Activated B cell treated with CpG ODN at 0.5 μM for 24 hours (primary cell): ENCODE measurements around the gene SHPK. TPM values are rescaled to one million over a fixed set of nuclear protein-coding genes. Genes with fewer than 3 reads are reported as not detected.

ENCODE experiments used
- ATAC-seq: fragments of 200-7000 bp; cut with Tn5 transposase; one replicate; pipeline ENCODE4 v1.10.0; 2021; ENCODE audit warnings: low read depth, mild to moderate bottlenecking, moderate library complexity
- CTCF ChIA-PET: fragments of 350-600 bp; sonication (Branson Sonifier 250); formaldehyde crosslinking; loops from one replicate; lab custom pipeline; 2021; ENCODE audit warnings: antibody characterized with exemption; lab: Charles Lee
- POLR2A ChIA-PET: fragments of 350-600 bp; sonication (Branson Sonifier 250); formaldehyde crosslinking; loops from one replicate; lab custom pipeline; 2021; ENCODE audit warnings: antibody characterized with exemption; lab: Charles Lee
- DNase-seq: peaks from one replicate; pipeline ENCODE4 v3.0.0; 2022
- H3K27ac Mint-ChIP-seq: one replicate; pipeline ENCODE4 v1.8.0; 2020; ENCODE audit warnings: mixed read lengths
- H3K27me3 Mint-ChIP-seq: one replicate; pipeline ENCODE4 v1.8.0; 2021; ENCODE audit warnings: mixed read lengths
- H3K36me3 Mint-ChIP-seq: one replicate; pipeline ENCODE4 v1.8.0; 2021; ENCODE audit warnings: low read depth, mixed read lengths
- H3K4me1 Mint-ChIP-seq: one replicate; pipeline ENCODE4 v1.8.0; 2021; ENCODE audit warnings: mixed read lengths
- H3K4me3 Mint-ChIP-seq: one replicate; pipeline ENCODE4 v1.8.0; 2020; ENCODE audit warnings: mild to moderate bottlenecking, mixed read lengths
- H3K9me3 Mint-ChIP-seq: one replicate; pipeline ENCODE4 v1.8.0; 2020; ENCODE audit warnings: mixed read lengths
- CTCF ChIP-seq: fragments of 200-600 bp; IDR thresholded peaks from one replicate; pipeline ENCODE4 v1.8.0; 2022; ENCODE audit warnings: antibody characterized with exemption, mild to moderate bottlenecking
- intact Hi-C: fragments of 100-400 bp; cut with micrococcal nuclease; formaldehyde crosslinking; loops from one replicate; pipeline ENCODE4 v1.15.1; 2024
- total RNA-seq: library from RNA; stranded (reverse); gene quantifications from 2 replicates; pipeline ENCODE4 v1.2.3, GENCODE V29; 2022

Gene SHPK
- total RNA-seq, 1 donor from 2014 or later: 9.5 TPM

GRCh38 chr17:3602499-3602898 lies 33.6 kb downstream of the SHPK start:
- no peak for TF ChIP-seq CTCF
- Mint-ChIP-seq H3K36me3 (peaks cover 3% of the 10 kb centered on the region), H3K27me3 (no peaks in the 10 kb centered on the region), H3K4me3 (no peak overlapping the region), H3K27ac (no peak overlapping the region), H3K4me1 (peaks cover 4% of the 10 kb centered on the region), H3K9me3 (no peaks in the 10 kb centered on the region)
- ChIA-PET CTCF (interaction anchor here (0.6 to 3.4 kb wide), 8 partner anchors 20 to 554 kb away, joined by 3 to 13 read pairs (median 4); partner anchors contain the start of genes CTNS and SHPK), POLR2A (interaction anchor here (0.6 to 1.1 kb wide), 4 partner anchors 11 to 225 kb away, joined by 3 to 4 read pairs (median 3); no protein-coding TSS in a partner anchor)
- intact Hi-C loops: loop anchor here (1.0 to 2.0 kb wide), 2 partner anchors 46 to 80 kb away; no protein-coding TSS in a partner anchor
- ATAC-seq: peak; percentile 58
- DNase-seq: no peak

- intact Hi-C loops: no loop called here
- Mint-ChIP-seq H3K27me3 (no peaks in the 10 kb centered on the region), H3K36me3 (no peaks in the 10 kb centered on the region), H3K4me1 (peaks cover 4% of the 10 kb centered on the region), H3K9me3 (no peaks in the 10 kb centered on the region), H3K27ac (no peak overlapping the region), H3K4me3 (no peak overlapping the region)
- ChIA-PET POLR2A (no interaction called here), CTCF (interaction anchor here (1.3 to 3.4 kb wide), 3 partner anchors 36 to 227 kb away, joined by 4 to 13 read pairs (median 9); partner anchors contain the start of genes CTNS and SHPK)
- TF ChIP-seq CTCF: no peak
- DNase-seq (no peak), ATAC-seq (no peak)
Measured at GRCh38 chr17:3600529-3601205, 35.4 kb downstream of the SHPK start.

GRCh38 chr17:3598078-3598477 lies 38.0 kb downstream of the SHPK start:
- intact Hi-C loops: no loop called here
- POLR2A ChIA-PET: interaction anchor here (0.7 kb wide), 1 partner anchor 39 kb away, joined by 8 read pairs; the partner anchor contains the start of gene CTNS
- H3K9me3 Mint-ChIP-seq: no peaks in the 10 kb centered on the region
- DNase-seq (no peak), ATAC-seq (no peak)
- peaks cover 4% of the 10 kb centered on the region for H3K4me1 Mint-ChIP-seq
- H3K4me3 Mint-ChIP-seq: no peak overlapping the region
- no peaks in the 10 kb centered on the region for H3K27me3 Mint-ChIP-seq
- no peak for TF ChIP-seq CTCF
- CTCF ChIA-PET: no interaction called here
- no peak overlapping the region for H3K27ac Mint-ChIP-seq
- H3K36me3 Mint-ChIP-seq: no peaks in the 10 kb centered on the region

GRCh38 chr17:3596804-3597464 lies 39.1 kb downstream of the SHPK start:
- Mint-ChIP-seq H3K27me3 (no peaks in the 10 kb centered on the region), H3K27ac (no peak overlapping the region), H3K36me3 (no peaks in the 10 kb centered on the region), H3K4me3 (no peak overlapping the region), H3K9me3 (no peaks in the 10 kb centered on the region), H3K4me1 (no peaks in the 10 kb centered on the region)
- DNase-seq (no peak), ATAC-seq (no peak)
- TF ChIP-seq CTCF: no peak
- intact Hi-C loops: no loop called here
- POLR2A ChIA-PET: interaction anchor here (0.5 kb wide), 1 partner anchor 306 kb away, joined by 3 read pairs; no protein-coding TSS in a partner anchor
- CTCF ChIA-PET: no interaction called here

GRCh38 chr17:3594976-3595375 lies 41.1 kb downstream of the SHPK start:
- H3K4me1 Mint-ChIP-seq: peaks cover 4% of the 10 kb centered on the region
- H3K9me3 Mint-ChIP-seq: no peaks in the 10 kb centered on the region
- no peak for ATAC-seq
- H3K27ac Mint-ChIP-seq: no peak overlapping the region
- POLR2A ChIA-PET: no interaction called here
- no peak overlapping the region for H3K4me3 Mint-ChIP-seq
- no peak for TF ChIP-seq CTCF
- H3K27me3 Mint-ChIP-seq: no peaks in the 10 kb centered on the region
- peaks cover 6% of the 10 kb centered on the region for H3K36me3 Mint-ChIP-seq
- CTCF ChIA-PET: no interaction called here
- DNase-seq: no peak
- intact Hi-C loops: no loop called here
